HG03108 (cell line): Measurements from ENCODE around the gene EVA1C.
"Not testable (repeated sequence)": the region's sequence is repeated elsewhere in the genome, so short reads cannot be mapped to it uniquely, and the experiment has no call there.

Experiments used
- ATAC-seq: cut with Tn5 transposase; IDR thresholded peaks from one replicate; pipeline ENCODE4 v1.9.1; 2021; ENCODE audit warnings: moderate library complexity; ENCODE audit not compliant: unreplicated experiment

The EVA1C gene

DNA sequence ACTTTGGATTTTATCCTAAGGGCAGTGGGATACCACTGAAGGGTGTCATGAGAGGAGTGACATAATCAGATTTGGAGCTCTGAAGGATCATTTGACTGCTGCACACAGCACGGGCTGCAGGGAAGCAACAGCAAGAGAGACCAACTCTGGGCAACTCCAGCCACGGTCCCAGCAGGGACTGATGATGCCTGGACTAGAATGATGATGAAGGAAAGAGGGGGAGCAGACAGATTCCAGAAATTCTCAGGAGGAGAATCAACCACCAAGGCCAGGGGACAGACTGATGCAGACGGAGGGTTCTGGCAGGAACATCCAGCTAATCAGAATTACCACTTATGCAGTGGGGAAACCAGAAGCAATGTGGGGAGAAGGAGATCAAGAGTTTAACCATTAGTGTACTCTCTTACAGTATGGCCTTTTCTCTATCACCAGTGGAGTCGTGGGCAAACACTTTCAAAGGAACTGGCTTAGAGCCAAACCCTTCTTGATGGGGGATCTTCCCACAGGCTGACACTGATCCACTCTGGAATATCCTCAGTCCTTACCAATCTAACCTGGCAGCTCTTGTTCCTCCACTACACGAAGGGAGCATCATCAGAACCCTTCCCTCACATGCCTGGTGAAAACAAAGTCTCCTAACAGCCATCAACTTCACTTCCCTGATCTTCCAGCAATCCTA, 23.0 kb upstream of the EVA1C start:
- no peak for ATAC-seq

GRCh38 chr21:32390537-32391224, 21.8 kb upstream of the EVA1C start:
- ATAC-seq, result not testable (repeated sequence)

DNA sequence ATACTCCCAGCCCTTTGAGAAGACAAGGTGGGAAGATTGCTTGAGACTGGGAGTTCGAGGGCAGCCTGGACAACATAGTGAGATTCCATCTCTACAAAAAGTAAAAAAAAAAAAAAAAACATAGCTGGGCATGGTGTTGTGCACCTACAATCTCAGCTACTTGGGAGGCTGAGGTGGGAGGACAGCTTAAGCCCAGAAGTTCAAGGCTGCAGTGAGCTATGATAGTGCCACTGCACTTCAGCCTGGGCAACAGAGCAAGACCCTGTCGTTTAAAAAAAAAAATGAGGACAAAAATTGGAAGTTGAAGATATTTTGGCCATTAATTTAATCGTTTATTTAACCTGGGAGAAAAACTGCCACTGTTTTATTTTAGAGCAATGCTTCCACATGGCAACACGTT, 20.8 kb upstream of the EVA1C start:
- ATAC-seq, result no peak

- ATAC-seq, result no peak
Observed at GRCh38 chr21:32392299-32392879, 20.1 kb upstream of the EVA1C start.

GRCh38 chr21:32392880-32393676, 19.4 kb upstream of the EVA1C start, which contains the start of gene URB1:
Gene URB1 (minus strand): TSS chr21:32393012. CDS start chr21:32392910, 102 bp downstream.
- peak; percentile 88 for ATAC-seq

DNA sequence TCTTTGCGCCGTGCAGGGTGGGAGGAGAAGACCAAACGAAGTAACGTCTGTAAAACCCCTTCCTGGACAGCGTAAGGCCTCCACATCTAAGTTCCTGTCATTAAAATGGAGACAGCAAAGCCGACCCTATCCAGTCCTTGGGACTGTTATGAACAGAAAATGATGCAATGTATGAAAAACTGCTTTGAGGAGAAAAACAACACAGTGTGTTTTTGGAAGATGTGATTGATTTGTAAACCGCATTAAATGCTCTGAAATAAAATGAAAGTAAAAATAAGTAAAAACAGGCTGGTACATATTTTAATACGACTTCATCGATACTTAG, 18.9 kb upstream of the EVA1C start:
- ATAC-seq, result no peak

DNA sequence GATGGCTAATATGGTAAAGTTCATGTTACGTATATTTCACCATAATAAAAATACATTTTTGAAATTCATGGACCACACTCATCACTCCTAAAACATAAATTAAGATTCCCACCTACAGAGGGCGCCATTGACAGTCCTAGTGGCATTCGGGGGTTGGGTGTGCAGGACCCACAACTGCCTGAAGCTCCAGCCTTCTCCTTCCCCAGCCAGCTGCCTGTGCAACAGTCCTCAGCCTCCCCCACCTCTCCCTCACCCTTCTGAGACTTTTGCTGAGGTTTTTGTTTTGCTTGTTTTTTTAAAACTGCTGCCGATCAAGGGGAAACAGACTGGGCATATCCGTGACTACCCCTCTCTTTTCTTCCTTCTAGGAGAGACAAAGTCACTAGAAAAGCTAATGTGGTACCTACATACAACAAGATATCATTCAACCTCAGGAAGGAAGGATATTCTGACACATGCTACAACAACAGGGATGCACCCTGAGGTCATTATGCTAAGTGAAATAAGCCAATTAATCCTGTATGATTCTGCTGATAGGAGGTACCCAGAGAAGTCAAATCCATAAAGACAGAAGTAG, 9.2 kb upstream of the EVA1C start:
- no peak for ATAC-seq

DNA sequence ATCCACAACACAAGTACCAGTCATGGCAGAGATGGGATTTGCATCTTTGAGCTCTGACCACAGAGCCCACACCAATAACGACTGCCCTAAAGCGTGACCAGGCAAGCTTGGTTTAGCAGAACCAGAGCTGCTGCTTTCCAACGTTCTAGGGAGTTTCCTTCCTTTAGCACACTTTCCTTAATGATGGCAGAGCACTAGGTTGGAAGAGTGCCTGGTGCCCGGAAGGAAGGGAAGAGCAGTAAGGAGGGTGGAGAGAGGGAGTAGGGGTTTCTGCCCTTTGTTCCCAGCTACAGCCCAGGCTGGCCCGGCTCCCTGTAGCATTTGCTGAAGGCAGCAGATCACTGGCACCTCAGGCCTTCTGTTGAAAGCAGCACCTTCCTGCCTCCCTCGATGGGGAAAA, 6.1 kb upstream of the EVA1C start:
- no peak for ATAC-seq

GRCh38 chr21:32410291-32410690, 2.2 kb upstream of the EVA1C start:
- ATAC-seq, result no peak

DNA sequence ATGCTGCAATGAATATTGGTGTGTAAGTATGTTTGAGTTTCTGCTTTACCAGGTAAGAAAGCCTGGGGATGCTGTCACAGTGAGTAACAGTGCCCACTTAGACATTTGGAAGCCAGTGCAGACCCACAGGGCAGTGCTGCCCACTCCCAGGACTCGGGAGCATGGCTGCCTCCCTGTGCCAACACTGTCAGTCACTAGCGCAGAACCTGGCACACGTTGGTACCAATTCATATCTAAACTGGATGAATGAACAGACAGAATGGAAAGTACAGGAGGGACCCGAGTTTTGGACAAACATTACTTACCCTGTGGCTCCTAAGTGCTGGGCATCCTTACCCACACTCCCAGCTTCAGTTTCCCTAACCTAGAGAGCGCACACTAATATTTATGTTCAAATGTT, 1.6 kb upstream of the EVA1C start:
- no peak for ATAC-seq

DNA sequence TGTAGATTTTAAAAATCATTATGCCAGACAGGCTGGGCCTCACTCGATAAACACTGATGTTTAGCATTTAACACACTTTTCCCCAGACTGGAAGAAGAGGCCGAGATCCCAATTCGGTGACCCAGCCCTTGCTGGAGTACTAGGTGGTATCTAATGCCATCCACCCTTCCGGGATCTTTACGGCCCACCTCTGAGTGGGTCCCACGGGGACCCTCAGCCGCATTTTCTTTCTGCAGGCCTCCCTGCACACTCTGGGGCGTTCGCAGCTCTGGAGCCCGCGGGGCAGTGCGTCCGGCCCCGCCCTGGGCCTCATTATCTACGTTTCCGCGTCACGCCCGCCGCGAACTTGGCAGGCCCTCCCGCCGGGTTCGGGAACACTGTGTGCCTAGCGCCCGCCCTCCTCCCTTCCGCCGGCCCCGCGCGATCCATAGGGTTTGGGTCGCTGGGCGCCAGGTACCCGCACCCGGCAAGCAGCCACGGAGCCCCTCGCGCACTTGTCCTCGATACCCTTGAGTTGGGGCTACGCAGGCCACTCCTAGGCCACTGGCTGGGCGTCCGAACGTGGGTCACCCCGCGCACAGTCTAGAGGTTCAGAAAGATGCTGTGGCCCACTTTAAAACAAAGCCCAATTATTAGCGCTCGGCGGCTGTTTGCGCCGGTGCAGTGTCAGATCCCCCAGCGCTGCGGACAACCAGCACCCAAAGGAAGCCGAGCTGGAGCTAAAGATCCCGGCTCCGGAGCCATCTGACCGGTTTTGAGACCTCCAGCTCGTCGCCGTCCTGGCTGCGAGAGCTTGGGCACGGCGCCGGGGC, 950 bp upstream of the EVA1C start:
- no peak for ATAC-seq

- no peak for ATAC-seq
Observed at GRCh38 chr21:32413015-32413504, 554 bp downstream of the EVA1C start.

DNA sequence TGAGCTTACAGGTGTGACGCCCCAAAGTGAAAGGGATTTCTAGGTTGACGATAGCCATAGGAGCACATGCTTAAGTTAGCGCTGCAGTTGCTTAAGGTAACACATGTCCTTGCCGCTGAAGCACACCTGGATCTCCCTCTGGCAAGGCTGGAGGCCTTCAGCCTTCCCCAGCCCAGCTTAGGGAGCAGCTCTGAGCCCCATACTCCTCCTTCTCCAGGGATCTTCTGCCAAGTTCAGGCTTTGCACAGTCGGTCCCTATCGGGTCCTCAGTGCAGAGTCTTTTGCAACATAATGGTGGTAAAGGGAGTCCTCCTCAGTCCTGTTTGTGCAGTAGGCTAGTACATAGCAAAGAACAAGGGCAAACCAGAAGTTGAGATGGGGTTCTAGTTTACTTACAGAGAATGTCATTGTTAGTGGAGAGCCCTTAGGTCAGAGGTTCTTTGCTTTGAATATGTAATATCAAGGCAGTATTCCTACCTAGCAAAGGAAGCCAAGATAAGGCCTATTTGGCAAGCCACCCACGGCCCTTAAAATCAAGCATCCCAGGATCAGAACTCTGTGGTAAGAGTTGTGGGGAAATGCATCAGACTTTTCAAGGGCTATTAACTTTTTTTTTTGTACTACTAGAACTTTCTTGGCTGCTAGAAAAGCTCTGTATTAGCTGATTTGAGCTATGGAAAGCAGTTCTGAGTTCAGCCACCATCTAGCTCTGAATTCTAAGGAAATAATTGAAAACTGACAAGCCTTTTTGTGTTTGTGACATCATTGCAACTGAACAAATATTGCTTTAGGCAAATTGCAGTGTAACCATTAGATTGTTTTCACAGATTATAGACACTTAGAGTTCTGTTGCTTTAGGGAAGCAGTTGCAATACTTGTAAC, 1.4 kb downstream of the EVA1C start:
- no peak for ATAC-seq

- ATAC-seq, result no peak
Observed at GRCh38 chr21:32414579-32415358, 2.3 kb downstream of the EVA1C start.

DNA sequence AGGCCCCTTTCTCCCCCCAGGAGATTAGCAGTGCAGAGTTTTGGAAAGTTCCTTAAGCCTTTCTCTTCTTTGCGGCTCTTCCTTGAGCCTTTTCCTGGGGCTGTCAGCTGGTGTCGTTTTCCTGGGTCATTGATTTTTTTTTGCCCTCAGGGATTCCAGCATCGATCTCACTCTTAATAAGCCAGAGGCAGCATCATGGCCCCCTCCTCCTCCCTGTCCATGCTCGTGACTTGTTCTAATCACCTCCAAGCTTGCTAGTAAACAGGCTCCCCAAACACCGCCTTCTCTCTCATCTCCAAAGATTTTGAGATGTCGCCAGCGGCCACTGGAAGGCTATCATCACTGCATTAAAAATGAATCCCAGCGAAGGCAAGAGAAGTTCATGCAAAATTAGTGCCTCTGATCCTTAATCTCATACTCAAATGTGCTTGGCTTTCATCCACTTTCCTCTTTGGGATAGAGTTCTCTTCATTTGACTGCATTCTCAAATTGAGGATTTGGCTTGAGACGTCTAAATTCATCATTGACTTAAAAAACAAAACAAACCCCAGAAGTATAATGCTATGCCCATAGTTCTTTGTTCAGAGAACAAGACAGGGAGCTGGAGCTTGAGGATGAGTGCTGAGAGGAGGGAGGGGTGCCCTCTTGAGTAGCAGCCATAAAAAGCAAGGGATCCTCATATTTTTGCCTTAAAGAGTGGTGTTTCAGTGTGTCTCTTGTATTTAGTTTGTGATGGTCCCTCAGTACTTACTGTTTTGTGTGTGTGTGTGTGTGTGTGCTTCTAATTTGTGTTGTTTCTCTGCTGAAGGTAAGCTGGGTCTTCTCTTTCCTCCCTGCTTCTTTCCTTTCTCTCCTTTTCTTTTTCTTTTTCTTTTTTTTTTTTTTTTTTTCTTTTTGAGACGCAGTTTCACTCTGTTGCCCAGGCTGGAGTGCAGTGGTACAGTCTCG, 3.2 kb downstream of the EVA1C start:
- no peak for ATAC-seq

DNA sequence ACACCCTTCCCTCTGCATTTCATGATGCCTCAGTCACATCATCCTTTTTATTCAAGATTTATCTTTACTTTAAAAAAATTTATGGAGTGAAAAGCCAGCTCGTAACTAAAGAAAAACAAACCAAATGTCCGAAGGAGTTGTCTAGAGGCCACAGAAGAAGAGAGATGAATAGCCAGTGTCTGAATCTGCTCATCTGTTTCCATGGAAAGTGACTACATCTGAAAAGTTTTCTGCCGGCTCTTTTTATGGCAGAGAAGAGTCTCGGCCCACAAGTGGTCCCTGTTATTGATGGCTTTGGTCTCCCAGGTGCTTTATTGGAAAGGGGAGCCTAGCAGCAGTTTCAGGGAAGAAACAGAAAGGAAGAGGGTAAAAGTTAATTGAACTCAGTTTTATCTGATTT, 5.6 kb downstream of the EVA1C start:
- ATAC-seq, result no peak

DNA sequence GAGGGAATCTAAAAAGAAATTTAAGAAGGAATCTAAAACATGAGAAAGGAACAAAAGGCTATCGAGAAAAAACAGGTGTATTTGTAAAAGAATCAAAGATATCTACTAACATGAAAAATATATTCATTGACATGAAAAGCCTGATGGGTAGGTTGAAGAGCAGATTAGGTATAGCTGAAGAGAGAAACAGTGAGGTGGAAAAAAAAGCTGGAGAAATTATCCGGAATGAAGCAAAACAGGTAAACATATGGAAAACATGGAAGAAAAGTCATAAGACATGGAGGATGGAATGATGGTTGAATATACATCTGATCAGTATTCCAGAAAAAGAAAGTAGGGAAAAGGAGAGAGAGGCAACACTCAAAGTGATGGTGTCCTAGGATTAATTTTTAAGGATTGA, 9.6 kb downstream of the EVA1C start:
- ATAC-seq, result no peak
